Hematopoietic multipotent progenitor cell treated with erythropoietin and hydrocortisone succinate and interleukin-3 and kit ligand, for 15 days (in vitro differentiated cells): ENCODE measurements around the gene ARHGAP26.

ENCODE experiments used
- DNase-seq: peaks from one replicate; pipeline ENCODE4 v3.0.0-alpha.2; 2015; ENCODE audit warnings: low spot score

ARHGAP26 gene, protein sequence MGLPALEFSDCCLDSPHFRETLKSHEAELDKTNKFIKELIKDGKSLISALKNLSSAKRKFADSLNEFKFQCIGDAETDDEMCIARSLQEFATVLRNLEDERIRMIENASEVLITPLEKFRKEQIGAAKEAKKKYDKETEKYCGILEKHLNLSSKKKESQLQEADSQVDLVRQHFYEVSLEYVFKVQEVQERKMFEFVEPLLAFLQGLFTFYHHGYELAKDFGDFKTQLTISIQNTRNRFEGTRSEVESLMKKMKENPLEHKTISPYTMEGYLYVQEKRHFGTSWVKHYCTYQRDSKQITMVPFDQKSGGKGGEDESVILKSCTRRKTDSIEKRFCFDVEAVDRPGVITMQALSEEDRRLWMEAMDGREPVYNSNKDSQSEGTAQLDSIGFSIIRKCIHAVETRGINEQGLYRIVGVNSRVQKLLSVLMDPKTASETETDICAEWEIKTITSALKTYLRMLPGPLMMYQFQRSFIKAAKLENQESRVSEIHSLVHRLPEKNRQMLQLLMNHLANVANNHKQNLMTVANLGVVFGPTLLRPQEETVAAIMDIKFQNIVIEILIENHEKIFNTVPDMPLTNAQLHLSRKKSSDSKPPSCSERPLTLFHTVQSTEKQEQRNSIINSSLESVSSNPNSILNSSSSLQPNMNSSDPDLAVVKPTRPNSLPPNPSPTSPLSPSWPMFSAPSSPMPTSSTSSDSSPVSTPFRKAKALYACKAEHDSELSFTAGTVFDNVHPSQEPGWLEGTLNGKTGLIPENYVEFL

DNA sequence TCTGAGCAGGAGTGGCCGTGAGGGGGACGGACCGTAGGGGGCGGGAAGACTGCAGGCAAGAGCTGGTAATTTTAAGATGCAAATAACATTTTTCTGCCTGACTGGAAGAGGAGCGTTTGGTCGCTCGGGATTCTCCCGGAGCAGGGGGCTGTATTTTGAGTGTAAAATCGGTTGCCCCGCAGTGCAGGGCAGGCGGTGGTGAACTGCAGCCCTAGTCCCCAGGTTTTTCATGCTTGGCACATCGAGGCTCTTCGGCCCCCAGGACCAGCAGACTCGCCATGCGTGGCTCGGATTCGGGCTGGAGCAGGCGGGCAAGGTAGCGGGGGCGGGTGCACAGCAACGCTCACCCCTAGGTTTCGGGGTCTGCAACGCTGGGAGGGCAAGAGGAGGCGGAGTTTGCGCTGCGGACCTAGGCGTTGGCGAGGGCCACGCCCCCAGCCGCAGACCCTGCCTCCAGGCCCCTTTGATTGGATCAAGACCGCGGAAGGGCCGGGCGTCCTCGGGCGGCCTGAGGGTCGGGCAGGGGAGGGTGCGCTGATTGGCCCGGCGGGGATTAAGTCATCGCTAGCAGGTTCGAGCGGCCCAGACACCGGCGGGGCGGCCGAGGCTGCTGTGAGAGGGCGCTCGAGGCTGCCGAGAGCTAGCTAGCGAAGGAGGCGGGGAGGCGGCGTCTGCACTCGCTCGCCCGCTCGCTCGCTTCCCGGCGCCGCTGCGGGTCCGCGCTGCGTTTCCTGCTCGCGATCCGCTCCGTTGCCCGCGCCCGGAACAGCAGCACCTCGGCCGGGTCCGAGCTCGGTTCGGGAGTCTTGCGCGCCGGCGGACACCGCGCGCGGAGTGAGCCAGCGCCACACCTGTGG is at the start of gene ARHGAP26:
Gene ARHGAP26 (plus strand): TSS at position 585 of the 857 bp plus-strand sequence. CDS start 385 bp downstream, outside the sequence.
- DNase-seq = peak; percentile 87

DNA sequence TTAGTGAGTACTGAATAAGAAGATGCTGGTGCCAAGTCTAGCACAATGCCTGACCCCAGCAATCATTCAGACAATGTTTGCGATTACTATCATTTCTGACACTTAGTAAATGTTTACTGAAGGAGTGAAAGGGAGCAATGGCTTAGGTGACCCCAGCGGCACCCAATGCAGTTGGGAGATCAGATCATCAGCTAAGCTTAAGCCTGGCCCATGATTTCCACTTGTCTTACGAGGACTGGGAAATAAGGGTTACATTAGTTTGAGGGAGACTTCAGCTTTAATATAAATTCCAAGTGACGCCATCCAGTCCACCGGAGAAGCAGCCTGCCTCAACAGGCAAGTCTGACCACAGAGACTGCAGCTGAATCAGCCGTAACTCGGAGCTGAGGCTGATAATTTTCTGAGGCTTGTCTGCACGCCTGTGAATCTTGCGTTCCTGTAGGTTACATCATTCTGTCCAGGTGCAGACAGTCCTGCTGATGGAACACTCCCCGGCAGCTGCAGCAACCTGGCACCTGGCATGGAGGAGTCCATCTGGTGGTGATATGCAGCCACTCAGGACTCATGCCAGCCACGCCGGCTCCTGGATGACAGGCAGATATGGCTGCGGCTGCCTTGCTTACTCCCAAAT is 49.4 kb upstream of the ARHGAP26 start:
- DNase-seq = no peak

DNA sequence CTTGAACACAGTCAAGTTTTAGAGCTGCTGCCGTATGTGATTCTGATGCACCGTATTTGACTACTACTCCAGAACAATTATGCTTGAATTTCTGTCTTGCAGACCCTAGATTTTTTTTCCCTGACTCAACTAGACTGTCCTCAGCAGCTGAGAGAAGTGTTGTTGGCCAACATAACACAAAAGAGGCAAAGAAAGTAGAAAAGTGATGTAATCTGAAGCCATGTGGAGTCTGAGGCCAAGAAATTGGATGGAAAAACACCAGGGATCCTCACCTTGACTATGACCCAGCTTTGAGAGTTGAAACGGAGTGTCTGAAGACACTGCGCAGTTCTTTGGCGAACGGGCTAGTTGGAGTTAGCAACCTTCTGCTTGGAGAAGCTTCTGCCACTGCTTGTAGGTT is 48.0 kb upstream of the ARHGAP26 start:
- no peak for DNase-seq

DNA sequence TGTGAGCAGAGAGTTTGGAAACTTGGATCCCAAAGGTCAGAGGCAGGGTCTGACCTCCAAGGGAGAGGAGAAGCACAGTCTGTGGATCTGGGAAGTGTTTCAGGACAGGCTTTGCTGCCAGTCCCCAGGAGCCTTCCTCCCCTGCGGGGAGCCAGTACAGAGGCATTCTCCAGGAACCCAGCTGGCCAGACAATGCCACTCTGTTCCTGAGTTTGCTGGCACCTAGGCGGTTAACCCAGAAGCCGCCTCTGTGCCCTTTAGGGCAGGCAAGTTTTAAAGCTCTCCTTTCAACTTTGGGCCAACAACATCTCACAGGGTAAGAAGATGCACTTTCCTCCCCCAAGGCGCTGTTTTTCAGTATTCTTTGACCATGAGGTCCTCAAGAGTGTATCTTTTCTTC is 47.3 kb upstream of the ARHGAP26 start:
- no peak for DNase-seq

DNA sequence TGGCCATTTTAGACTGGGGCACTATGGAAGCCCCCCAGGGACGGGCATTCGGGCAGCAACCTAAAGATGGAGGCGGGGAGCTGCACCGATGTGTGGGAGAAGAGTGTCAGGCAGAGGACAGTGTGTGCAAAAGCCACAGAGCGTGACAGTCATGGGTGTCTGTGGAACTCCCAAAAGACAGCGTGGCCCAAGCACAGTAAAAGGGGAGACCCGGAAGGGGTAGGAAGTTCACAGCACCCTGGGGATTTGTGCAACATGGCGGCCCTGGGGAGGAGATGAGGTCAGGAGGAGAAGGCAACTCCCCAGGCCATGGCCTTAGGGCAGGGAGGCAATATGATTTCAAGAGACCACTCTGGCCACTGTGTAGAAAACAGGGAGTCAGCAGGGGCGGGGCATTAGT is 45.4 kb upstream of the ARHGAP26 start:
- DNase-seq = no peak

DNA sequence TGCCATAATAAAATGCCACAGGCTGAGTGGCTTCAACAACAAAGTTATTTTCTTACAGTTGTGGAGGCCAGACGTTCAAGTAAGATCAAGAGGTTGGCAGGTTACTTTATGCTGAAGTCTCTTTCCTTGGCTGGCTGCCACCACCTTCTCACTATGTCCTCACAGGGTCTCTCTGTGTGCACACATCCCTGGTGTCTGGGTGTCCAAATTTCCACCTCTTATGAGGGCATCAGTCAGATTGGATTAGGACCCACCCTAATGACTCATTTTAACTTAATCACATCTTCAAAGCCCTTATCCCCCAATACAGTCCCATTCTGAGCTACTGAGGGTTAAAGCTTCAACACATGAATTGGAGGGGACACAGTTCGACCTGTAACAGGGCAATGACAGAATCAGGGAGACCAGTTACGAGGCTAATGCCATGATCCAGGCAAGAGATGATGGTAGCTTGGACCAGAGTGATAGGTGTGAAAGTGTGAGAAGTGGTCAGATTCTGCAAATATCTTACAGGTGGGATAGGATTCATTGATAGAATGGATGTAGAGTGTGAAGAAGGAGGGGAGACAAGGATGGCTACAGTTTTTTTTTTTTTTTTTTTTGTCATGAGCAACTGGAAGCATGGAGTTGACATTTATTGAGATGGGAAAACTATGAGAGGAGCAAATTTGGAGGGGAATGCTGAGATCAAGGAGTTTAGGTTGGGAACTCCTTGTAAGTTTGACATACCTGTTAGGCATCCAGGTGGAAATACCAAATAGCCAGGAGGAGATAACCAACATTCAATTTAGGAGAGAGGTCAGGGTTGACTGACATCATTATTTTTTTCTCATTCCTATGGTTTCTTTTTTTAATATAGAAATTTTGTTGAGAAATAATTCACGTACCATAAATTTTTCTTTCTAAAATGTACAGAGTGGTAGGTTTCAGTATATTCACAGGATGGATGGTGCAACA is 44.7 kb upstream of the ARHGAP26 start:
- no peak for DNase-seq

DNA sequence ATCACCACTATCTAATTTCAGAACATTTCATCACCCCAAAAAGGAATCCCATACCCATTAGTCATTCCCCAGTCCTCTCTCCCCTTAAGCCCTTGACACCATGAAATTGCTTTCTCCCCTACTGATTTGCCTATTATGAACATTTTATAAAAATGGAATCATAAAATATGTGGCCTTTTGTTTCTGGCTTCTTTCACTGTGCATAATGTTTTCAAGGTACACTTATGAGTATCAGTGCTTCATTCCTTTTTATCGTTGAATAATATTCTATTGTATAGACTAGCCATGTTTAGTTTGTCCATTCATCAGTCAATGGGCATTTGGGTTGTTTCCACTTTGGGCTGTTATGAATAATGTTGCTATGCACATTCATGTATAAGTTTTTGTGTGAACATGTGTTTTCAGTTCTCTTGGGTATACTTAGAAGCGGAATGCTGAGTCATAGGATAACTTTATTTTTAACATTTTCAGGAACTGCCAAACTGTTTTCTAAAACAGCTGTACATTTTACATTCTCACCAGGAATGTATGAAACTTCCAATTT is 43.9 kb upstream of the ARHGAP26 start:
- DNase-seq = no peak

DNA sequence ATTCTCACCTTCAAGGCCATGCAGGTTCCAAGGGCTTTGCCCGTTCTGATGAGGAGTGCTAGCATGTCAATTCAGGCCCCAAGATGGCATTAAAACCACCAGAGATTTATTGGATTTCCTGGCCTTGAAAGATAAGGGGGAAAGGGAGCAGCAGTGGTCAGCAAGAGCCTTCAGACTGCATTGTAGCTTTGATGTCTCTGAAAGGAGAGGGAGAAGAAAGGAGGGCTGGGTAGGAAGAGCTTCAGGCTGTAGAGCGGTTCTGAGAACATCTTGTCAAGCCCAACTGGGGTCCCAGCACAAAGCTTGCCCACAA is 42.5 kb upstream of the ARHGAP26 start:
- DNase-seq = no peak

DNA sequence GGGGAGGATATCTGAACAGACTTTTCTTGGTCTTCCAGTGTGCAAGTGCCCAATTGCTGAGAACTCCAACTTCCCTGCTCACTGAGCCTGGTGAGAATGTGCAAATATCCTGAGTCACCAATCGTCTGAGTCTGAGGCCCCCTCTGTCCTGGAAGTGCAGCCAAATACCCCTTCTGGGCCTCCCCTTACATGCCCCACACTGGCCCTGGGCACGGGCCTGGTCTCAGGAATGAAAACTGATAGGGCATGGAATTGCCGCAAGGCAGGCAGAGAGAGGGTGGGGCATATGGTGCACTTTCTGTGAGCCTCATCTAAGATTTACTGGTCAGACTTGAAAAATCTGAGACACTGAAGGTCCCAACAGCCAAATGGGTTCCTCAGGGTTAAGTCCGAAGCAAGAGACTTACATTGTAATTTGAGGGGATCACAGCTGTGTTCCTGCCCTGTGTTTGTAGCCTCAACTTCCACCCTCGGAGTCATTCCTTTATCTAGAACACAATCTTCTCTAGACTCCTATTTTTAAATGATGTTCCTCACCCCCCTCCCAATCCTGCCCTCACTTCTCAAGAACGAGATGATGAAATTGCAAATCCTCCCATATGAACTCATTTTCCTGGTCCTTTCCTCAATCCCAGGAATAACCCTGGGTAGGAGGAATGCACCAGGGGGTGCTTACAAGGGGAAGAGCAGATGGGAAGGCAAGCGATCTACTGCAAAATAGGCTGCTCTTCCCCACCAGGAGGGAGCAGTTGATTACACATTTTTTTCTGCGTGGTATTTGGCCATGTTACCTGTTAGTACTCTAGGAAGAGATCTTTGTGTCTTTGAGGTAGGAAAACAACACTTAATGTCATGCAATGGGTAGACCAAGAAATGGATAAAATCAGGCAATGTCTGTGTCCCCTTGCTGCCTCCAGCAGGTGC is 34.6 kb upstream of the ARHGAP26 start:
- DNase-seq = no peak

DNA sequence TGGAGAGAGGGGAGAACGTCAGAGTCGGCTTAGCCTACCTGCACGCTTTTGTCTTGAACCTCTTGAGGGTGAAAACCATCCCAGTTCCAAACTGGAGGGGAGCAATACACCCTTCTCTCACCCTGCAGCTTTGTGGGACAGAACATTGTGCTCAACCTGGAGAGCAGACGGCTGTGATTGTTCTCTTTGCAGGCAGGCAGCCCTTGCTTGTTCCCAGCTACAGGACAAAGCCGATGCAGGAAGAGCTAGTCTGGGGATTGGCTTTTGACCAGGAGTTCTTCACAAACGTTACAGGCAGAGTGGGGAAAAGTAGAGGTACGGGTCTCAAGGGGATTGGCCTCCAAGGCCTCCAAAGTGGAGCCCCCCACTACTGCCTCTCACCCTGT is 33.9 kb upstream of the ARHGAP26 start:
- no peak for DNase-seq

DNA sequence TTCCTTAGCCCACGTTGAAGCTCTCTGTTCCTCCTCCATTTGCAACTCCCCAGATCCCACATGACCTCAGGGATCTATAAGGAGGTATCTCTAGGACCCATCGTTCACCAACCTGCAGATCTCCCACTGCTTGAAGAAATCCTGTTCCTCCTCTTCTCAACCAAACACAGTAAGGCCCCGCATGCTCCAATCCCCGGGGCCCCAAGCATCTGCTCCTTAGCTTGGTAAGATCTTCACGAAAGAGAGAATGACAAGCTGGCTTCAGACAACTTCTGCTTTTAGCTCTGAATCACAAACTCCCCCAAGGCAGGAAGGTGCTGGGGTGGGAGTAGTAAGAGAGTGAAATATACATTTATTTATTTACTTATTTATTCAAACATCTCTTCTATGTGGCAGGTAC is 33.0 kb upstream of the ARHGAP26 start:
- DNase-seq = no peak

DNA sequence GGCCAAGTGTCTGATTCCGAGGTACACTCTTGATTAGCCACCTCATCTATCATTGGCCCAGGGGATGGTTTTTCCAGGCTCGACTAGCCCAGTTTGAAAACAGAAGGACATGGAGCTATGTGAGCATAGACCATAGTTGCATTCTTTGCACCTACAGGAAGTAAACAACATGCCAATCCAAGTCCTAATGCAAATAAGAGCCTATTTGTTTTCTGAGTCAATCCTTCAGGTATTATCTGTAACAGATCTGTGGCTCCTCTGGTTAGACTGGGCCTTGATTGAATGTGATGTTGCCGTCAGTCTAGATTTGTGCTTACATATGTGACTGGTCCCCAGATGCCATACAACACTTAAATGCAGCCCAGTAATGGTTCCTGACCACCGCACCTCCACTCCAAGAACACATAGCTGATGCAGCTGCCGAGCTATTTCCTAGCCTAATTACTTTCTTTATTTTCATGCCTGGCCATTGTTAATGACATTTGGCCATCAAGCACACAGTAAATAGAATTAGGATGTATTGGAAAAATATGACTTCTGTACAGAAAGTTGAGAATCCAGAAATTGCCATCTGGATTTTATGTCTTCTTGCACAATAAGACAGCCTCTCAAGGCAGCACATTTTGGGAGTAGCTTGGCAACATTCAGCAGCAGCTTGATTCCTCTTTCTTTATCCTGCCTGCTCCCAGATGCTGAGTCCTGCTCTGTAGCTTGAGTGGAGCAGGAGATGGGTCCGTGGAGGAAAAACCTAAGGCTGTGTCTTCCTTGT is 29.5 kb upstream of the ARHGAP26 start:
- DNase-seq = no peak

DNA sequence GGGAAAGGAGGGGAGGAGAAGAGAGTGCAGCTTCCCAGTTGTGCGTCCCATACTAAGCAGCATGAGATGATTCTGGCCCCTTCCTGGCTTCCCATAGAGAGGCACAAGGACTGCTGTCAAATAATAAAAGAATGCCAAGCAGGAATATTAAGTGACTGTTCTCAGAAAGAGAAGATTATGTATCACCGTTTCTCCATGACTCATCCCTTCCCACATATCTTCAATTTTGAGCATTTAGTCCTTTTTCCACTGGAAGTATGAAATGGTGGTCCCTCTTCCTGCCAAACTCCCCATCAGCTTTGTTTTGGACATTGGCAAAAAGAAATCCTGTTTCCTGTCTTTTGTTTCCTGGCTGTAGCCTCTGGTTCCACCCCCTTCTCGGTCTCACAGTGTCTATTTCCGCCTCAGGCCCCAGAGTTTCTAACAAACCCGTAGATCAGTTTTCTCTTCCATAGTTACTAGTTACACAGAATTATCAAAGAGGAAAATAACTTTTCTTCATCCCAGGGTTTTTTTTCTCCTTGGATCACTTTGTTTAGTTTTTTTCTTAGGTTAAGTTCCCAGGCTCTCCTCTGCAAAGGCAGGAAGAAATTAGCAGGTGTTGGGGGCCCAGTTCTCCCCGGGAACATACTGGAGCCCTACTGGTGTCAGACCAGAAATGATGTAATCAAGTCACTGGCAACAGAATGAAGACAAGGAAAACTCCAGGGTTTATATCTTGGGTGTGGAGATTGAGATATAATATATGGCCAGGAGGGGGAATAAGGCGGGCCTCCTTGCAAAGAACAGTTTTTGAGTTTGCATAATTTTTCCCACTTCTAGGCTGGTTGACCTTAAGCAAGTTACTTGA is 26.4 kb upstream of the ARHGAP26 start:
- DNase-seq = no peak

DNA sequence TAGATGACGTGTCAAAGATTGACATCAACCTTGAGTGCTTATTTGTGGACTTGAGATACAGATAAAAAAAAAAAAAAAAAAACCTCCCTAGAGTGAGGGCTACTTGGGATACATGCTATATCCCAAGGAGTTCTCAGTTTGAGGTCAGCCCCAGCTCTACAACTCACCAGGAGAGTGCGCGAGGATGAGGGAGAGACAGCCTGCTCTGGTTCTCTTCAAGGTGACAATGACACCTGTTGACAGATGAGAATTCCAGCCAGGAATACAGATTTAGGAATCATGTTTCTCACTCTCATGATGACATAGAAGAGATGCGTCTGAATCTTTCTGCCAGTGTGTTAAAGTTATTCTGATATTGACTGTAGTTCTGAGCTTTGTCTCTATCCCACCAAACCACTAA is 24.9 kb upstream of the ARHGAP26 start:
- DNase-seq = no peak

DNA sequence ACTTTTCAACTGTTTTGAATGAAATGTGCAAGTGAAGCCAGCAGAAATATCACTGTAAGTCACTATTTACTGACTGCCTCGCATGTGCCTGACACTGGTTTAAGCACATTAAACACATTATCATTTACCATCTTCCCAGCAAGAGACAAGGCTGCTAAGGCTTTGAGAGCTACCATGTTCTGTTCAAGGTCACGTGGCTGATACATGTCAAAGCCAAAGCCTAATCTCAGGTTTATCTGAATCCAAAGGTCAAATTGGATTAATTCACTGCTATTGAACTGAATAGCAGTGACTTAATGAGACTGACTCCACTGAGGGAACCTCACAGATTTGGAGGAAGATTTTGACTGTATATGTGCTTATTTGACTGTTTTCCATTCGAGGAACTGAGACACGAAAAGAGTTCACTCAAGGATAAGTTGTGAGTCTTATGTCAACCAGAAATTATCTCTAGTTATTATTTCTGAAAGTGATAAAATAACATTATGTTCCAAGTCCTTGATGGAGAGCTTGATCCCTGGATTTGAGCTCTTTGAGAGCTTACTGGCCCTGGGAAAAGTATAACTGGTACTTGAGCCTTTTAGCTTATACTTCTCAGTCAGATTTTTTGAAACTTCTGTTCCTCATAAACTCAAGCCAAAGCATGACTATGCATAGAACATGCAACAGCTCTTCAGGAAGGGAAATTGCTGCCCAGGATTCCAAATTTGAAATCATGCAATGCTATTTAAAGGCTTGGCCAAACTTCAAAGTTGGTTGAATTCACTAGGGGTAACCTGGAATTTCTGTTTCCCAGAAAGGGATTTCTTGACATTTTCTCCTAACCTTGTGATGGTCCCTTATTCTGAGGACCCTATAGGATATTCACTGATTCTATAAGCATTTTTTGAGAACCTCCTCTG is 23.4 kb upstream of the ARHGAP26 start:
- no peak for DNase-seq

DNA sequence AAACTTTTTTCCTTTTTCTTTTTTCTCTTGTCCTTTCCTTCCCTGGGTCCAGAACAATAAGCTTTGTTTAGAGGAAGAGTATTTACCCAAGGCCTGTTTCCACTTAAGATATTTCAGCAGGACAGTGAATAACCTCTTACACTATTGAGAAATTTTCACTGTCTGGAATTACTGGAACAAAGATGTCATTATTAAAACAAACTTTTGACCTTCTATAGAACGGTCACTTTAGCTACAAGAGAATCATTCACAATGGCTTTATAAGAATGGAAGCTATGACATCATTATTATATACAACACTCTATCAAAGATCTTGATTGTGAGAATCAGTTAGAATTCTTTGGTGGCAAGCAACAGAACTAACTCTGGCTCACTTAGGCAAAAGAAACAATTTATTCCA is 22.0 kb upstream of the ARHGAP26 start:
- no peak for DNase-seq
